ENCODE measurements around the gene ARIH2. TPM values are rescaled to one million over a fixed set of nuclear protein-coding genes. Genes with fewer than 3 reads are reported as not detected.

The ARIH2 gene
- total and polyA plus RNA-seq, 4 donors = 66.6 to 96.4 (median 81.4) TPM

DNA sequence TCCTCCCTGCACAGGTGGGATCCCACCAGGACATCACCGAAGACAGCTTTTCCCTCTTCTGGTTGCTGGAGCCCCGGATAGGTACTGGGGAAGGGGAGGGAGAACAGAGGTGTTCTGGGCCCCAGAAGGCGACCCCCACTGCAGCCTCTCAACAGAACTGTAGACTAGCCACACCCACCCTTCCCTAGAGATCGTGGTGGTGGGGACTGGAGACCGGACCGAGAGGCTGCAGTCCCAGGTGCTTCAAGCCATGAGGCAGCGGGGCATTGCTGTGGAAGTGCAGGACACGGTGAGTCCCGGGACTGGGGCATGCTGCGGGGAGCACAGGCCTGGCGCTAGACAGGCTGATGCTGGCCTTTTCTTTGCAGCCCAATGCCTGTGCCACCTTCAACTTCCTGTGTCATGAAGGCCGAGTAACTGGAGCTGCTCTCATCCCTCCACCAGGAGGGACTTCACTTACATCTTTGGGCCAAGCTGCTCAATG is 104.1 kb downstream of the ARIH2 start:
- Histone ChIP-seq H3K36me3 (ENCODE audit: control insufficient read depth, insufficient read depth, low read length) (peaks cover 51% of the 10 kb centered on the region), H3K27me3 (ENCODE audit: control insufficient read depth, insufficient read depth, low read length) (no peaks in the 10 kb centered on the region), H3K27ac (ENCODE audit: low read depth, low read length) (no peak overlapping the region), H3K9me3 (ENCODE audit: control insufficient read depth, insufficient read depth, low read length) (no peaks in the 10 kb centered on the region), H3K4me3 (ENCODE audit: low read depth, low read length) (peak overlapping the region; percentile 93), H3K4me1 (ENCODE audit: control insufficient read depth, insufficient read depth, low read length) (peaks cover 42% of the 10 kb centered on the region)
- 34% methylated on average over 9 of the region's 12 CpGs for WGBS (ENCODE audit: insufficient coverage)
- DNase-seq (ENCODE audit: low read depth in 4 of 6, low spot score in 6 of 6) = peak in 1 of 6 donors; percentile 1

DNA sequence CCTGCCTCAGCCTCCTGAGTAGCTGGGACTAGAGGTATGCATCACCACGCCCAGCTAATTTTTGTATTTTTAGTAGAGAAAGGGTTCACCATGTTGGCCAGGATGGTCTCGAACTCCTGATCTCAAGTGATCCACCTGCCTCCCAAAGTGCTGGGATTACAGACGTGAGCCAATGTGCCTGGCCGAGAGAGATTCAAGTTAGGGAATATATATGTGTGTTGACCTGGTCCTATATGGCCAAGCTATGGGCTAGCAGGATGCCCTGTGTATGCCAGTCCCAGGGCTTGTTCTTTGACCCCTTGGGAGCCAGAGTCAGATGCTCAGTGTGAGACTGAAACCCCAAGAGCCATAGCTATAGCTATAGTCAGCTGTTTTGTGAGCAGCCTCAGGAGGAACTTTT is 105.1 kb downstream of the ARIH2 start:
- WGBS (ENCODE audit: insufficient coverage) = 89% methylated on average over 4 of the region's 4 CpGs
- Histone ChIP-seq H3K36me3 (ENCODE audit: control insufficient read depth, insufficient read depth, low read length) (peaks cover 51% of the 10 kb centered on the region), H3K27me3 (ENCODE audit: control insufficient read depth, insufficient read depth, low read length) (no peaks in the 10 kb centered on the region), H3K27ac (ENCODE audit: low read depth, low read length) (no peak overlapping the region), H3K9me3 (ENCODE audit: control insufficient read depth, insufficient read depth, low read length) (no peaks in the 10 kb centered on the region), H3K4me3 (ENCODE audit: low read depth, low read length) (no peak overlapping the region), H3K4me1 (ENCODE audit: control insufficient read depth, insufficient read depth, low read length) (peaks cover 45% of the 10 kb centered on the region)
- DNase-seq (ENCODE audit: low read depth in 4 of 6, low spot score in 6 of 6) = no peak

DNA sequence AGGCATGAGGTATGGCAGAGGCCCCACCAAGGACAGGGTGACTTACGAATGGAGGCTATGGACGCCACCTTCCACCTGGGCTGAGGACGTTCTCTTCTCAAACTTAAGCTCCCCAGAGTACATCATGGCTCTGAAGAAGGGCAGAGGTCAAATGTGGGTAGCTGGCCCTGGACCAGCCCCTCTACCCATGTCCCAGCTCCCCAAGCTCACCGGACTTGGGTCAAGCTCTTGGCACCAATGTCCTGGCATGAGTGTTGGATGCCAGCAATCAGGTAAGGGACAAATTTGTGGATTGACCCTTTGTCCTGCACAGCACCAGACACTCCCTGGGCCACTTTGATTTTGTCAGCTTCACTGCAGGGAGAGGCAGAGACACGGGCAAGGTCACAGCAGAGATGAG is 105.8 kb downstream of the ARIH2 start:
- H3K27ac ChIP-seq (ENCODE audit: low read depth, low read length) = no peak overlapping the region
- no peak overlapping the region for H3K4me3 ChIP-seq (ENCODE audit: low read depth, low read length)
- H3K4me1 ChIP-seq (ENCODE audit: control insufficient read depth, insufficient read depth, low read length) = peaks cover 43% of the 10 kb centered on the region
- no peaks in the 10 kb centered on the region for H3K9me3 ChIP-seq (ENCODE audit: control insufficient read depth, insufficient read depth, low read length)
- H3K36me3 ChIP-seq (ENCODE audit: control insufficient read depth, insufficient read depth, low read length) = peaks cover 51% of the 10 kb centered on the region
- no peaks in the 10 kb centered on the region for H3K27me3 ChIP-seq (ENCODE audit: control insufficient read depth, insufficient read depth, low read length)
- WGBS (ENCODE audit: insufficient coverage) = 86% methylated on average over 2 of the region's 5 CpGs
- no peak for DNase-seq (ENCODE audit: low read depth in 4 of 6, low spot score in 6 of 6)

DNA sequence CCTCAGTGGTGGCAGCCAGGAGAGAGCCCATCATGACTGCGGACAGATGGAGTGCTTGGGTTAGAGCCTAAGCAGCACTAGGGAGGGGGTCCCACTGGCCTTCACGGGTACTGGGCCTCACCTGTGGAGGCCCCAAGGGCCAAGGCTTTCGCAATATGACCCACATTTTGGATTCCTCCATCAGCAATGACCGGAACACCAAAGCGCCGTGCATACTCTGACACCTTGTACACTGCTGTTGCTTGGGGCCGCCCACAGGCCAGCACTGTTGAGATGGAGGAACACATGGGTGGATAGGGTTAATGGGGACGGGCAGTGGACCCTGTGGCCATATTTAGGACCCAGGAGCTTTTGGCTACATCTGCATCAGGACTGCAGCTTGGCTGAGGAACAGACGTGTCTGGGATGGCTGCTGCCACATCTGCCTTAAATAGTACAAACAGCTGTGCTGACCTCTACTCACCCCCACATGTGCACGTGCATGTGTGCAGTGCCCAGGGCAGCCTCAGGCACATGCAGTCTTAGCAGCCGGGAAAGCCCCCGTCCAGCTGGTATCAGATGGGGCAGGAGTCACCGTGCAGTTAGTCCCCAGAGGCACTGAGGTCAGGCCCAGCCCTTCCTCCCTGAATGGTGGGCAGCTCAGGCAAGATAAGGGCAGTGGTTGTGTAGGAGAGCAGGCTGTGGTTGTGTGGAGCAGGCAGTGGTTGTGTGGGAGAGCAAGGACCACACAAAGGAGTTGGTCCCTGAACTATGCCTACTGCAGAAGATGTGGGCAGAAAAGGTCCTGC is 106.6 kb downstream of the ARIH2 start:
- no peak overlapping the region for H3K27ac ChIP-seq (ENCODE audit: low read depth, low read length)
- no peak overlapping the region for H3K4me3 ChIP-seq (ENCODE audit: low read depth, low read length)
- H3K4me1 ChIP-seq (ENCODE audit: control insufficient read depth, insufficient read depth, low read length) = peaks cover 37% of the 10 kb centered on the region
- H3K27me3 ChIP-seq (ENCODE audit: control insufficient read depth, insufficient read depth, low read length) = no peaks in the 10 kb centered on the region
- 80% methylated on average over 9 of the region's 13 CpGs for WGBS (ENCODE audit: insufficient coverage)
- H3K9me3 ChIP-seq (ENCODE audit: control insufficient read depth, insufficient read depth, low read length) = no peaks in the 10 kb centered on the region
- DNase-seq (ENCODE audit: low read depth in 4 of 6, low spot score in 6 of 6) = no peak
- H3K36me3 ChIP-seq (ENCODE audit: control insufficient read depth, insufficient read depth, low read length) = peaks cover 51% of the 10 kb centered on the region

DNA sequence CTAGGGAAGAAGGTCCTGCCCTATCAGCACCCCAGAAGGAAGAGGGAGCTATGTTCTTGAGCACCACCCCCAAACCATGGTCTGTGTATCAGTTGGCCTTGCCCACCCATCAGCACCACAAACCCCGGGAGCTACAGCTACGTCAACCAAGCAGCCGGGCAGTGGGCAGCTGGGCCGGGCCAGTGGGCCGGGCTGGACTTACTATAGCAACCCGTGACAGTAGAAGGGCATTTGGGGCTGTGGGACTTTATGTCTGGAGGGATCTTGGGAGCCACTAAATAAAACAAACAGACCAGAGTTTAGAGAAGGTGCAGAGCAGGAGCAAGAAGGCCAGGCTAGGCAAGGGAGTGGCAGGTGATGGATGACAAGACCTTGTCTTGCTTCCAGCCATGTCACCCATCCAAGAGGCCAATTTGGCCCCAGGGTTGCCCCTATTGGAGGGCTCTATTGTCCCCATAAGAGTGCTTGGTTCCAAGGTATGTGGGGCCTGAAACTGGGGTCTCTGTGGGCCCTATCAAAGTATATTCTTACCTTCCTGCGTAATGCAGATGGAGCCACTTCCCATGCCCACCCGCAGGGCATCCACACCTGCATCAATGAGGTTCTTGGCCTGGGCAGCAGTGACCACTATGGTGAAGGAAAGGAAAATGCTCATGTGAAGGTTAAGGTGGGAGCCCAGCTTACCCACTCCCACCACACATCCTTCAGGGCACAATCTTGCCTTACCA is 107.3 kb downstream of the ARIH2 start:
- H3K27me3 ChIP-seq (ENCODE audit: control insufficient read depth, insufficient read depth, low read length) = no peaks in the 10 kb centered on the region
- H3K27ac ChIP-seq (ENCODE audit: low read depth, low read length) = no peak overlapping the region
- WGBS (ENCODE audit: insufficient coverage) = 95% methylated on average over 7 of the region's 8 CpGs
- DNase-seq (ENCODE audit: low read depth in 4 of 6, low spot score in 6 of 6) = no peak
- H3K9me3 ChIP-seq (ENCODE audit: control insufficient read depth, insufficient read depth, low read length) = no peaks in the 10 kb centered on the region
- H3K4me3 ChIP-seq (ENCODE audit: low read depth, low read length) = no peak overlapping the region
- H3K4me1 ChIP-seq (ENCODE audit: control insufficient read depth, insufficient read depth, low read length) = peaks cover 29% of the 10 kb centered on the region
- H3K36me3 ChIP-seq (ENCODE audit: control insufficient read depth, insufficient read depth, low read length) = peaks cover 55% of the 10 kb centered on the region

DNA sequence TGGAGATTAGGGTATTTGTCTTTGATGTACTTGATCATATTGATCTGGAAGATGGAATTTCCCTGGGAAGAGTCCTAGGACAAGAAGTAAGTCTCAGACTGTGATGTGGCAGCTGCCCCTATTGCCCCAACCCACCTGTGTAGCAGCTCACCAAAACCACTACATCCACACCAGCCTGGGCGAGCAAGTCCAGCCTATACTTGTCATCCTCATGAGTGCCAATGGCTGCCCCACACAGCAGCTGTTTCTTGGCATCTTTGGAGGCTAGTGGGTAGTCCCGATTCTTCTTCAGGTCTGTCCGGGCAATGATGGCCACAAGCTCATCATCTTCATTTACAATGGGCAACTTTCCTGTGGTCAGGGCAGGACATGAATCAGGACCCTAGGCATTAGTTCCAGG is 107.9 kb downstream of the ARIH2 start:
- Histone ChIP-seq H3K36me3 (ENCODE audit: control insufficient read depth, insufficient read depth, low read length) (peaks cover 60% of the 10 kb centered on the region), H3K27ac (ENCODE audit: low read depth, low read length) (no peak overlapping the region), H3K27me3 (ENCODE audit: control insufficient read depth, insufficient read depth, low read length) (no peaks in the 10 kb centered on the region), H3K4me3 (ENCODE audit: low read depth, low read length) (no peak overlapping the region), H3K9me3 (ENCODE audit: control insufficient read depth, insufficient read depth, low read length) (no peaks in the 10 kb centered on the region), H3K4me1 (ENCODE audit: control insufficient read depth, insufficient read depth, low read length) (peaks cover 29% of the 10 kb centered on the region)
- WGBS (ENCODE audit: insufficient coverage) = 95% methylated on average over 3 of the region's 3 CpGs
- DNase-seq (ENCODE audit: low read depth in 4 of 6, low spot score in 6 of 6) = no peak

DNA sequence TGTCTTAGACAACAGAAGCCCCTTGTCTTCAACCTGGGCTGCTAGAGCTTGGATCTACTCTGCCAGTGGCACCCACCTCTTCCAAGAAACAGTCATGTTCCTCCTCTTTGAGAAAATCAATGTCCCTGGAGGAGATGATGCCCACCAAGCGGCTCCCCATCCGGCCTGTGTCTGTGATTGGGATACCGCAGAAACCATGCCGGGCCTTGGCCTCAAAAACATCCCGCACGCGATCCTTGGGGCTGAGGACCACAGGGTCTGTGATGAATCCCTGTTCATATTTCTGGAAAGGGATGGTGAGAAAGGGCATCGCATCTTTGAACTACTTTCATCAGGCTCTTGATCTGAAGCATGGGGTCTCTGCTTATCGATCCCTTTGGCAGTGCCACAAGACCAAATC is 109.0 kb downstream of the ARIH2 start:
- Histone ChIP-seq H3K27ac (ENCODE audit: low read depth, low read length) (no peak overlapping the region), H3K4me3 (ENCODE audit: low read depth, low read length) (no peak overlapping the region), H3K9me3 (ENCODE audit: control insufficient read depth, insufficient read depth, low read length) (no peaks in the 10 kb centered on the region), H3K36me3 (ENCODE audit: control insufficient read depth, insufficient read depth, low read length) (peaks cover 70% of the 10 kb centered on the region), H3K27me3 (ENCODE audit: control insufficient read depth, insufficient read depth, low read length) (no peaks in the 10 kb centered on the region), H3K4me1 (ENCODE audit: control insufficient read depth, insufficient read depth, low read length) (peaks cover 26% of the 10 kb centered on the region)
- 97% methylated on average over 7 of the region's 9 CpGs for WGBS (ENCODE audit: insufficient coverage)
- no peak for DNase-seq (ENCODE audit: low read depth in 4 of 6, low spot score in 6 of 6)

DNA sequence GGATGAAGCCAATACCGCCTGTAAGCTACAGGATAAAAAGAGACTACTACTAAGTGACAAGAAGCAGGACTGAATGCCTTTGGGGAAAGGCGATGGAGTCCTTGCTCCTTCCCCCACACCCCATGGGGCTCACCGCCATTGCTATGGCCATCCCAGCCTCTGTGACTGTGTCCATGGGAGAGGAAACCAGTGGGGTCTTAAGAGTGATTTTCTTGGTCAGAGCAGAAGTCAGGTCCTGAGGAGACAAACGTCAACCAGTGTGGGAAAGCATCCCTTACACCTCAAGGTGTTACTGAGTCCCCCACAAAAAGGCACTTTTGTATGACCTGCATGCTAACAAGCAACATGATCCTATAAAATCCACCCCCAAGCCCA is 109.6 kb downstream of the ARIH2 start:
- Histone ChIP-seq H3K4me1 (ENCODE audit: control insufficient read depth, insufficient read depth, low read length) (peaks cover 19% of the 10 kb centered on the region), H3K27me3 (ENCODE audit: control insufficient read depth, insufficient read depth, low read length) (no peaks in the 10 kb centered on the region), H3K36me3 (ENCODE audit: control insufficient read depth, insufficient read depth, low read length) (peaks cover 71% of the 10 kb centered on the region), H3K4me3 (ENCODE audit: low read depth, low read length) (peak overlapping the region; percentile 95), H3K27ac (ENCODE audit: low read depth, low read length) (no peak overlapping the region), H3K9me3 (ENCODE audit: control insufficient read depth, insufficient read depth, low read length) (no peaks in the 10 kb centered on the region)
- DNase-seq (ENCODE audit: low read depth in 4 of 6, low spot score in 6 of 6) = peak in 1 of 6 donors; percentile 2
- WGBS (ENCODE audit: insufficient coverage) = no CpG with 5 or more reads among the region's 4 CpGs

DNA sequence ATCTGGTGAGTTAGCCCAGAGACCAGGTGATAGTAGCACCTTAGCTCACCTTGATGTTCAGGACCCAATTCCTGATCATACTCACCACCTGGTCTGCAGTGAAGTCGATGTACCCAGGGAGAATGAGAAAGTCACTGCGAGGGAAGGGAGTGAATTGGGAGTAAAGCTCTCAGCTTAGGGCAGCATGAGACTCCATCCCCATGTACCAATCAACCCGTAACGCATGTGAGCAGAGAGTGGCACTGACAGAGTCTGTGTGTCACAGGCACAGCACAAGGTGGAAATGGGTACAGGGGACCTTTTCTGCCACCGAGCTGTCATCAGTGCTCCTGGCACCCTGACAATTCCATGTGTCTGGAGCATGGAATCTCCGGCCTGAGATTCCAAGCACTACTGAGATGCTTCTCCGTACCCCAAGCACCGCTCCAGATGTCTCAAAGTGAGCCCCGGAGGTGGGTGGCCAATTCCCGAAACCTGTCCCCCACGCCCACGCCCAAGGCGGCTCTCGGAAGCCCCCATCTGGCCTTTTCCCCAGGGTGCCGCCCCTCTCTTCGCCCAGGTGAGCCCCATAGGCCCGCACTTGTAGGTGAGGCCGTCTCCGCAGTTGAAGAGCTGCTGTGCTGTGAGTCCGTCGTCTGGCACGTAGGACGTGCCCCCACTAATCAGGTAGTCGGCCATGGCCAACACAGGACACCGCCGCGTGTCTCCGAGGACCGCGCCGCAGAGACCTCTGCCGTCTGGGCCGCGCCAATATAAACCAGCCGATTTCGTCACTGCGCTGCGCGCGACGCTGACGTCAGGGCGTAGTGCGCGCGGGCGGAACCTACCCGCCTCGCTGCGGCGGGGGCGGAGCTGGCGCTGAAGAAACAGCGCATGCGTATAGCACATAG is 110.3 kb downstream of the ARIH2 start, which contains the start of gene IMPDH2:
Gene IMPDH2 (minus strand): TSS at position 726 of the 890 bp plus-strand sequence. CDS start 48 bp downstream, at position 678.
- Histone ChIP-seq H3K4me1 (ENCODE audit: control insufficient read depth, insufficient read depth, low read length) (peaks cover 17% of the 10 kb centered on the region), H3K4me3 (ENCODE audit: low read depth, low read length) (peak within 1 kb of the TSS; percentile 95), H3K36me3 (ENCODE audit: control insufficient read depth, insufficient read depth, low read length) (peaks cover 69% of the 10 kb centered on the region), H3K27ac (ENCODE audit: low read depth, low read length) (peak within 1 kb of the TSS; percentile 89), H3K9me3 (ENCODE audit: control insufficient read depth, insufficient read depth, low read length) (no peaks in the 10 kb centered on the region), H3K27me3 (ENCODE audit: control insufficient read depth, insufficient read depth, low read length) (no peaks in the 10 kb centered on the region)
- peak; percentile 87 to 98 (median 90) for DNase-seq (ENCODE audit: low read depth in 4 of 6, low spot score in 6 of 6)
- WGBS (ENCODE audit: insufficient coverage) = 2% methylated on average over 52 of the region's 55 CpGs

Data from spinal cord (tissue), 10 donors.